ENCODE data around the gene EML6.

Gene EML6

DNA sequence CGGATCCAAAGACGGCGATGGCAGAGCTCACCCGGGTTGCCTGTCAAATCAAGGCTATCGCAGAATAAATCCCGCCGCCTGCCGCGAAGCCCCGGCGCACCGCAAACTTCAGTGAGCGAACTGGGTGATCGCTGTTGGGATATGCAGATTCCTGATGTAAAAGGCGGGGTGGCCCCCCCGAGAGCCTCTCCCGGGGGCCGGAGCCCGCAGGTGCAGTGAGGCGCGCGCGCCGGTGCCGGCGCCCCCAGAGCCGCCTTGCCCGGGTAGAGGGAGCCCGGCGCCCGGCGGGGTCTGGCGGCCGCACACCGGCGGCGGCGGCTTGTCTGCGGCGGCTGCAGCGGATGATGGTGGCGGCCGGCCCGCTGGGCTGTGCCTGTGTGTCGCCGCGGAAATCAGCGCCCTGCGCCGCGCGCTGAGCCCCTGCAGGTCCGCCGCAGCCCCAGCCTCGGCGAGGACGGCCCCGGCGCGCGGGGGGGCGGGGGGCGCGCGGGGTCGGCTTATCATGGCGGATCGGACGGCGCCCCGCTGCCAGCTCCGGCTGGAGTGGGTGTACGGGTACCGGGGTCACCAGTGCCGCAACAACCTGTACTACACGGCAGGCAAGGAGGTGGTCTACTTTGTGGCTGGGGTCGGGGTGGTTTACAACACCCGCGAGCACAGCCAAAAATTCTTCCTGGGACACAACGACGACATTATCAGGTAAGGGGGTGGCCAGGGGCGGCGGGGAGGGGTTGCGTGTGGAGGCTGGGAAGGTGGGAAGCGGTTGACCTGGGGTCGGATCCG, 1.3 kb downstream of the EML6 start:
- Histone ChIP-seq H3K27me3 (ENCODE audit: control insufficient read depth in 1 of 2, insufficient read depth in 2 of 2, low read length in 2 of 2) (peaks cover 4 to 10% of the 10 kb centered on the region in 2 donors), H3K9me3 (ENCODE audit: control insufficient read depth in 2 of 2, low read length in 2 of 2) (no peaks in the 10 kb centered on the region), H3K4me1 (ENCODE audit: control insufficient read depth, insufficient read depth, low read length) (peaks cover 5% of the 10 kb centered on the region), H3K9ac (ENCODE audit: low read length in 2 of 2) (peak overlapping the region in 1 of 2 donors; percentile 6), H3K36me3 (ENCODE audit: control insufficient read depth in 2 of 2, insufficient read depth in 2 of 2, low read length in 2 of 2) (no peaks in the 10 kb centered on the region), H3K4me3 (ENCODE audit: low read length in 2 of 2) (peak overlapping the region; percentile 85 to 91), H3K27ac (ENCODE audit: low read length) (no peak overlapping the region)

DNA sequence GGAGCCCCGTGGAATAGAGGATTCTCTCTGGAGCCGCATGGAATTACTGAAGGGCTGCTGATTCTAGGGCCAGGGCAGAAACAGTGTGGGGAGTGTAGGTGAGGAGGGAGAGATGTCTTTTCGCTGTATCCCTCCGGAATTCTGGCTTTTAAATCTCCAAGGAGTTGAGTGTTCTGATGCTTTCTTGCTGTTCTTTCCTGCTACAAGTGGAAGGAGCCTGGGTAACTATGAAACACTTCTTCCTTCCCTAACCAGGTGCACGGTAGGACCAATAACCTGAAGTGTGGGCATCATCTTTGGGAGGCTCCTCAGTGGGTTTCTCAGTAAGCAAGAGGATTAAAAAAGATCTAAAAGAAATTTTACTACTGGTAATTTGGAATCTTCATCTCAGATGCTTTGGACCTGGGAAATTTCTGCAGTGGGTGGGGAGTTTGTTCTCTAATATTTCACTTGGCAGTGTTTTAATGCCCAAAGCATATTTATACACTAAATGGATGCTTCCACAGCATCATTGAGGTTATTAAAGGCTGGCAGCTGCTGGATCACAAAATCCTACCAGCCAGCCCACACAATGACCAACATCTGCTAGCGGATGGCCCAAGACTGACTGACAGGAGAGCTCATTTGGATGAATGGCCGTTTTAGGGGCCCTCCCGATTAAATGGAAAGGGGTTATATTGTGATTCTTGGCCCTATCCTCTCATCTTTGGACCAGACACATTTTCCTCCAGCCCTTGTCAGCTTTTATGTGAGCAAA, 2.1 kb downstream of the EML6 start:
- H3K27me3 ChIP-seq (ENCODE audit: control insufficient read depth in 1 of 2, insufficient read depth in 2 of 2, low read length in 2 of 2), result peaks cover 4 to 10% of the 10 kb centered on the region in 2 donors
- H3K36me3 ChIP-seq (ENCODE audit: control insufficient read depth in 2 of 2, insufficient read depth in 2 of 2, low read length in 2 of 2), result no peaks in the 10 kb centered on the region
- H3K4me3 ChIP-seq (ENCODE audit: low read length in 2 of 2), result peak overlapping the region in 1 of 2 donors; percentile 85
- peaks cover 5% of the 10 kb centered on the region for H3K4me1 ChIP-seq (ENCODE audit: control insufficient read depth, insufficient read depth, low read length)
- H3K9me3 ChIP-seq (ENCODE audit: control insufficient read depth in 2 of 2, low read length in 2 of 2), result no peaks in the 10 kb centered on the region
- H3K9ac ChIP-seq (ENCODE audit: low read length in 2 of 2), result no peak overlapping the region
- no peak overlapping the region for H3K27ac ChIP-seq (ENCODE audit: low read length)

- no peak overlapping the region for H3K4me3 ChIP-seq (ENCODE audit: low read length in 2 of 2)
- H3K9me3 ChIP-seq (ENCODE audit: control insufficient read depth in 2 of 2, low read length in 2 of 2), result no peaks in the 10 kb centered on the region
- no peaks in the 10 kb centered on the region for H3K36me3 ChIP-seq (ENCODE audit: control insufficient read depth in 2 of 2, insufficient read depth in 2 of 2, low read length in 2 of 2)
- H3K27ac ChIP-seq (ENCODE audit: low read length), result no peak overlapping the region
- H3K9ac ChIP-seq (ENCODE audit: low read length in 2 of 2), result no peak overlapping the region
- peaks cover 5% of the 10 kb centered on the region for H3K4me1 ChIP-seq (ENCODE audit: control insufficient read depth, insufficient read depth, low read length)
- H3K27me3 ChIP-seq (ENCODE audit: control insufficient read depth in 1 of 2, insufficient read depth in 2 of 2, low read length in 2 of 2), result peaks cover 4 to 10% of the 10 kb centered on the region in 2 donors
Observed at GRCh38 chr2:54726431-54726830, 3.0 kb downstream of the EML6 start.

GRCh38 chr2:54726940-54727339, 3.5 kb downstream of the EML6 start:
- peaks cover 4 to 10% of the 10 kb centered on the region in 2 donors for H3K27me3 ChIP-seq (ENCODE audit: control insufficient read depth in 1 of 2, insufficient read depth in 2 of 2, low read length in 2 of 2)
- H3K9ac ChIP-seq (ENCODE audit: low read length in 2 of 2), result no peak overlapping the region
- no peak overlapping the region for H3K27ac ChIP-seq (ENCODE audit: low read length)
- peaks cover 5% of the 10 kb centered on the region for H3K4me1 ChIP-seq (ENCODE audit: control insufficient read depth, insufficient read depth, low read length)
- no peaks in the 10 kb centered on the region for H3K9me3 ChIP-seq (ENCODE audit: control insufficient read depth in 2 of 2, low read length in 2 of 2)
- no peak overlapping the region for H3K4me3 ChIP-seq (ENCODE audit: low read length in 2 of 2)
- no peaks in the 10 kb centered on the region for H3K36me3 ChIP-seq (ENCODE audit: control insufficient read depth in 2 of 2, insufficient read depth in 2 of 2, low read length in 2 of 2)

DNA sequence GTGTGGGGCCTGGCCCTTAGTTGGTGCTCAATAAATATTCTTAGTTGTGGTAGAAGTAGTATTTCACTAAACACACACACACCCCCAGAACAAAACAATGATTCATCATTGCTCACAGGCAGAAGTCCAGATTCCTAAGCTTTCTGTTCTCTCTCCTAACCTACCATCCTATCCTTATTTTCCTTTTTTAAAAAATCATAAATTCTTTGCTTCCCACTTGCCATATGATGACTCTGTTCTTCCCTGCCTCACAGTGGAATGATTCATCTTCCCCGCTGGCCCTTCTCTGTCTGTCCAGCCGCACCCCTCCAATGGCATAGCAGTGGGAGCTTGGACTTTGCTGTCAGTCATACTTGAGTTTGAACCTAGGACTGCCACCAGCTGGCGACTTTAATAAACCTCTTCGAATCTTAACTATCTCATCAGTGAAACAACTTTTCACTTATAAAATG, 5.2 kb downstream of the EML6 start:
- Histone ChIP-seq H3K9me3 (ENCODE audit: control insufficient read depth in 2 of 2, low read length in 2 of 2) (no peaks in the 10 kb centered on the region), H3K4me3 (ENCODE audit: low read length in 2 of 2) (no peak overlapping the region), H3K27ac (ENCODE audit: low read length) (no peak overlapping the region), H3K9ac (ENCODE audit: low read length in 2 of 2) (no peak overlapping the region), H3K36me3 (ENCODE audit: control insufficient read depth in 2 of 2, insufficient read depth in 2 of 2, low read length in 2 of 2) (no peaks in the 10 kb centered on the region), H3K27me3 (ENCODE audit: control insufficient read depth in 1 of 2, insufficient read depth in 2 of 2, low read length in 2 of 2) (peaks cover 4 to 10% of the 10 kb centered on the region in 2 donors), H3K4me1 (ENCODE audit: control insufficient read depth, insufficient read depth, low read length) (no peaks in the 10 kb centered on the region)

DNA sequence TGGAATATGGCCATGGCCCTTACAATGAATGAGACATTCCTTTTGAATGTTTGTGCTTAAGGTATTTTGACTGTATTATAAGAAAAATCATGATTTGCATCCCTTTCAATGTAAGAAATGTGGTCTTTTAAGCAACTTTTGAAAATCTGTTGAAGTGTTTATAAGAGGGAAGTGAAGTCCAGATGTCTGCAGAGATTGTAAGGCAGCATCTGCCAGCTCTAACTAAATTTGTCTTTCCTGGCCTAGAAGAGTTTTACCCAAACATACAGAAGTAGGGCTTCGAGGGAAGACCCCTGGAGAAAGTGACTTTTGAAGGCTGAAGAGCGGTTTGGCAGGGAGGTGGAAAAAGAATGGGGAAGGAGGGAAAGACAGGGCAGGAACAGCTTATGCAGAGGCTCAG, 12.2 kb downstream of the EML6 start:
- no peaks in the 10 kb centered on the region for H3K9me3 ChIP-seq (ENCODE audit: control insufficient read depth in 2 of 2, low read length in 2 of 2)
- no peaks in the 10 kb centered on the region for H3K36me3 ChIP-seq (ENCODE audit: control insufficient read depth in 2 of 2, insufficient read depth in 2 of 2, low read length in 2 of 2)
- no peaks in the 10 kb centered on the region for H3K4me1 ChIP-seq (ENCODE audit: control insufficient read depth, insufficient read depth, low read length)
- H3K9ac ChIP-seq (ENCODE audit: low read length in 2 of 2), result no peak overlapping the region
- H3K27me3 ChIP-seq (ENCODE audit: control insufficient read depth in 1 of 2, insufficient read depth in 2 of 2, low read length in 2 of 2), result no peaks in the 10 kb centered on the region
- H3K4me3 ChIP-seq (ENCODE audit: low read length in 2 of 2), result no peak overlapping the region
- no peak overlapping the region for H3K27ac ChIP-seq (ENCODE audit: low read length)

DNA sequence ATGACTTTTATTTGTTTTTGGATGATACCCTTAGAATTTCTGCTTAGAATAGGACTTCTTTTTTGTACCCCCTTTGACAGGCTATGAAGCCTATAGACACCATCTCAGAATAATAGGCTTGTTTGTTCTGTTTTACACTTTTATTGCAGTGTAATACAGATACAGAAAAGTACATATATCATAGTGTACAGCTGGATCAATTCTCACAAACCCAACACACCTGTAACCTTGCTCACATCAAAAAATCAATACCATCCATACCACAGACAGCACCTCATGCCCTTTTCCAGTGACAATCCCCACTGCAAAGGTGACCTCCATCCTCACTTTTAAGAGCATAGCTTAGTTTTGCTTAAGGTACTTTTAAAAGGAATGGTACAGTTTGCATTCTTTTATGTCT, 14.8 kb downstream of the EML6 start:
- Histone ChIP-seq H3K9ac (ENCODE audit: low read length in 2 of 2) (no peak overlapping the region), H3K27me3 (ENCODE audit: control insufficient read depth in 1 of 2, insufficient read depth in 2 of 2, low read length in 2 of 2) (no peaks in the 10 kb centered on the region), H3K27ac (ENCODE audit: low read length) (no peak overlapping the region), H3K9me3 (ENCODE audit: control insufficient read depth in 2 of 2, low read length in 2 of 2) (no peaks in the 10 kb centered on the region), H3K4me1 (ENCODE audit: control insufficient read depth, insufficient read depth, low read length) (no peaks in the 10 kb centered on the region), H3K36me3 (ENCODE audit: control insufficient read depth in 2 of 2, insufficient read depth in 2 of 2, low read length in 2 of 2) (no peaks in the 10 kb centered on the region), H3K4me3 (ENCODE audit: low read length in 2 of 2) (no peak overlapping the region)

- Histone ChIP-seq H3K27ac (ENCODE audit: low read length) (no peak overlapping the region), H3K9ac (ENCODE audit: low read length in 2 of 2) (no peak overlapping the region), H3K9me3 (ENCODE audit: control insufficient read depth in 2 of 2, low read length in 2 of 2) (no peaks in the 10 kb centered on the region), H3K27me3 (ENCODE audit: control insufficient read depth in 1 of 2, insufficient read depth in 2 of 2, low read length in 2 of 2) (no peaks in the 10 kb centered on the region), H3K36me3 (ENCODE audit: control insufficient read depth in 2 of 2, insufficient read depth in 2 of 2, low read length in 2 of 2) (no peaks in the 10 kb centered on the region), H3K4me3 (ENCODE audit: low read length in 2 of 2) (no peak overlapping the region), H3K4me1 (ENCODE audit: control insufficient read depth, insufficient read depth, low read length) (no peaks in the 10 kb centered on the region)
Observed at GRCh38 chr2:54740333-54740732, 16.9 kb downstream of the EML6 start.

- Histone ChIP-seq H3K4me3 (ENCODE audit: low read length in 2 of 2) (no peak overlapping the region), H3K9ac (ENCODE audit: low read length in 2 of 2) (no peak overlapping the region), H3K4me1 (ENCODE audit: control insufficient read depth, insufficient read depth, low read length) (no peaks in the 10 kb centered on the region), H3K9me3 (ENCODE audit: control insufficient read depth in 2 of 2, low read length in 2 of 2) (no peaks in the 10 kb centered on the region), H3K27me3 (ENCODE audit: control insufficient read depth in 1 of 2, insufficient read depth in 2 of 2, low read length in 2 of 2) (no peaks in the 10 kb centered on the region), H3K36me3 (ENCODE audit: control insufficient read depth in 2 of 2, insufficient read depth in 2 of 2, low read length in 2 of 2) (no peaks in the 10 kb centered on the region), H3K27ac (ENCODE audit: low read length) (no peak overlapping the region)
Observed at GRCh38 chr2:54741250-54741649, 17.8 kb downstream of the EML6 start.

GRCh38 chr2:54750040-54750439, 26.6 kb downstream of the EML6 start:
- no peaks in the 10 kb centered on the region for H3K27me3 ChIP-seq (ENCODE audit: control insufficient read depth in 1 of 2, insufficient read depth in 2 of 2, low read length in 2 of 2)
- no peak overlapping the region for H3K27ac ChIP-seq (ENCODE audit: low read length)
- no peak overlapping the region for H3K9ac ChIP-seq (ENCODE audit: low read length in 2 of 2)
- no peaks in the 10 kb centered on the region for H3K9me3 ChIP-seq (ENCODE audit: control insufficient read depth in 2 of 2, low read length in 2 of 2)
- H3K4me1 ChIP-seq (ENCODE audit: control insufficient read depth, insufficient read depth, low read length), result no peaks in the 10 kb centered on the region
- no peak overlapping the region for H3K4me3 ChIP-seq (ENCODE audit: low read length in 2 of 2)
- no peaks in the 10 kb centered on the region for H3K36me3 ChIP-seq (ENCODE audit: control insufficient read depth in 2 of 2, insufficient read depth in 2 of 2, low read length in 2 of 2)

GRCh38 chr2:54752439-54752838, 29.0 kb downstream of the EML6 start:
- H3K4me1 ChIP-seq (ENCODE audit: control insufficient read depth, insufficient read depth, low read length), result no peaks in the 10 kb centered on the region
- H3K27me3 ChIP-seq (ENCODE audit: control insufficient read depth in 1 of 2, insufficient read depth in 2 of 2, low read length in 2 of 2), result no peaks in the 10 kb centered on the region
- H3K9me3 ChIP-seq (ENCODE audit: control insufficient read depth in 2 of 2, low read length in 2 of 2), result no peaks in the 10 kb centered on the region
- H3K36me3 ChIP-seq (ENCODE audit: control insufficient read depth in 2 of 2, insufficient read depth in 2 of 2, low read length in 2 of 2), result no peaks in the 10 kb centered on the region
- H3K9ac ChIP-seq (ENCODE audit: low read length in 2 of 2), result no peak overlapping the region
- no peak overlapping the region for H3K27ac ChIP-seq (ENCODE audit: low read length)
- no peak overlapping the region for H3K4me3 ChIP-seq (ENCODE audit: low read length in 2 of 2)
